GM21515 (cell line): ENCODE results near the gene AKR1C2.
"Not testable (repeated sequence)": the region's sequence is repeated elsewhere in the genome, so short reads cannot be mapped to it uniquely, and the experiment has no call there.

ENCODE experiments used
- ATAC-seq: cut with Tn5 transposase; IDR thresholded peaks from one replicate; pipeline ENCODE4 v1.9.1; 2021; ENCODE audit not compliant: unreplicated experiment

AKR1C2 gene

DNA sequence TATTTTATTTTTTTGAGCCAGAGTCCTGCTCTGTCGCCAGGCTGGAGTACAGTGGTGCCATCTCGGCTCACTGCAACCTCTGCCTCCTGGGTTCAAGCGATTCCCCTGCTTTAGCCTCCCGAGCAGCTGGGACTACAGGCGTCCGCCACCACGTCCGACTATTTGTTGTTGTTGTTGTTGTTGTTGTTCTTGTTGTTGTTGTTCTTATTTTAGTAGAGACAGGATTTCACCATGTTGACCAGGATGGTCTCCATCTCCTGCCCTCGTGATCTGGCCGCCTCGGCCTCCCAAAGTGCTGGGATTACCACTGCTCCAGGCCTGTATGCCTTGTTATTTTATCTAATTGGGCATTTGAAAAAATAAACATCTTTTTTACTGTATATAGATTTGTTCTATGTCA lies 42.1 kb downstream of the AKR1C2 start:
- ATAC-seq = not testable (repeated sequence)

DNA sequence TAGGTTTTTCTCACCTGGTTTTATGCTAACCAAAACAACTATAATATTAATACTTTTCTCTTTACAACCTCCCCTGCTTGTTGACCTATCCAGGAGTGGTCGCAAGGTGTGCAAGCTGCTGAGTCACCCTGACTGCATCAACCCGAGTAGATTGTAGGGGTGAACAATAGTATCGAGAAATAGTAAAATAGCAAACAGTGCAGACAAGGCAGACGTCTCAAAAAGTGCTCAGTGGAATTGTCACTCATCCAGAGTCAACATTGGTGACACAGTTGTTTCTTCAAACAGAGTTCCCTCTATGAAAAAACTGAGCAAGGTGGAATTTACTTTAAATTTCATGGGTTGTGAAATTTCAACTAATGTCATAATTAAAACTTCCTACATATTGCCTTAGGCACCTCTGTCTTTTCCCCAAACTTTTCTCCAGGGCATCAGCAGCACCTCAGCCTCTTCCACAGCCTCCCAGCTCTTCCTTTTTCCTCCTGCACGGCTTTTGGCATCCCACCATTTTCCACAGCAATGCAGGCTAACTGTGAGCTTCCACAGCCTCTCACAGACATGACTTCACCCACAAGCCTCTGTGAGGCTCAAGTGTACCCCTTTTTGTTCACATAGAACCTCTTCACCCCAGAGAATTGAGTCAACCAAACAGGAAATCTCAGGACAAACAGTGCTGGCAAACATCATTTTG lies 46.6 kb downstream of the AKR1C2 start:
- not testable (repeated sequence) for ATAC-seq

DNA sequence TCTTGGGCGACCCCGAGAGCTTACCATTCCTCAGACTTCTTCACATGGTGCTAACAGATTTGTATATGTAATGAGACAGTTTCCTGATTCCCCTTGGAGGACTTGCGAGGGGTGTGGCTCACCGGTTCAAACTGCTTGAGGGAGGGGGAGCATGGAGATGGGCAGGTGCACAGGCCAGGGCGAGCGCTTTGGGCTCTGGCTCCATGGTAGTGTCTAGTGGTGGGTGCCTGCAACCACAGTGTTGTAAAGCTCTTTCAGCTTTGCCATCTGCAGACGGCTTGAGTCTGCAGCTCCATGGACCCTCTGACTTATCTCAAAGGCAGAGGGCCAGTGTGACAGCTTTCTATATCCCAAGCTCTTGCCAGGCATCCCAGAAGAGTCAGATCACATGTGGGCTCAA lies 47.6 kb downstream of the AKR1C2 start:
- ATAC-seq = not testable (repeated sequence)

DNA sequence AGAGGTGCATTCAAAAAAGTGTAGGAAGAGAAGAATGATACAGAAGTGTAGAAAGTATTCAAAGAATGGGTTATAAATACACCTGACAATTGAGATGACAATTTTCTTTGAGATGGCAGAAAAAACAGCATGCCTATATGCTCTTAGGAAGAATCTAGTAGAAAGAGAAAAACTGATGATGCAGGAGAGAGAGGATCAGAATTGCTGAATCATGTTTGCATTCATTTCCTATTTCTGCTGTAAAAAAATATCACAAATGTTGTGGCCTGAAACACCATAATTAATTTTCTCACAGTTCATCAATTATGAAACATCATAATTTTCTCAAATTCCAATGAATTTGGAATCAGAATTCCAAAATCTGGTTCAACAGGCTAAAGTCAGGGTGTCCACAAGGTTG lies 50.3 kb downstream of the AKR1C2 start:
- ATAC-seq = no peak

DNA sequence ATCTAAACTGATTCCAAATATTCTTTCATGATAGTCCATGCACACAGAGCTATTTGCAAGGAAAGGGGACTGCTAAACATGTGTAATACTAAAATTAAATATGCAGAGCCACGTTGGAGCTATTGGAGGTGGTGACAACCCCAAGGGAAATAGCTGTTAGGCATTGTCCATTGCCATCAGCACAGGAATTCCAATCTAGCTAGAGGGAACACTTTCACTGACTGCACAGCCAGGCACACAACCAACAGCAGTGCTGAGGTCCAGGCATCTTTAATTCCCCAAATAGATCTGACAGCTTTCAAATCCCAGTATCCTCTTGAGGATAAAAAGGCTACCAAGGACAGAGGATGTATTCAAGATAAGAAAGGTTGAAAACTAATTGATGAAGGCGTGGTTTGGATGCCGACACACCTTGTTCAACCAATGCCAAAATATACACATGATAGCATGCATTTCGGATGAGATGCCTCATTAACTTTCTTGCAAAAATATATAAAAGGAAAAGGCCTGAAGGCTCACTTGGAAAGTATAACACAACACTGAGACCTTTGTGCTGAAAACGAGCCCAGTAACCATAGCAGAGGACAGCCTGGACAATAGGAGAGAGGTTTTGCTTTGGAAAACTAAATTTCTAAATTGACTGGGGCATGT lies 52.0 kb downstream of the AKR1C2 start:
- ATAC-seq = not testable (repeated sequence)

DNA sequence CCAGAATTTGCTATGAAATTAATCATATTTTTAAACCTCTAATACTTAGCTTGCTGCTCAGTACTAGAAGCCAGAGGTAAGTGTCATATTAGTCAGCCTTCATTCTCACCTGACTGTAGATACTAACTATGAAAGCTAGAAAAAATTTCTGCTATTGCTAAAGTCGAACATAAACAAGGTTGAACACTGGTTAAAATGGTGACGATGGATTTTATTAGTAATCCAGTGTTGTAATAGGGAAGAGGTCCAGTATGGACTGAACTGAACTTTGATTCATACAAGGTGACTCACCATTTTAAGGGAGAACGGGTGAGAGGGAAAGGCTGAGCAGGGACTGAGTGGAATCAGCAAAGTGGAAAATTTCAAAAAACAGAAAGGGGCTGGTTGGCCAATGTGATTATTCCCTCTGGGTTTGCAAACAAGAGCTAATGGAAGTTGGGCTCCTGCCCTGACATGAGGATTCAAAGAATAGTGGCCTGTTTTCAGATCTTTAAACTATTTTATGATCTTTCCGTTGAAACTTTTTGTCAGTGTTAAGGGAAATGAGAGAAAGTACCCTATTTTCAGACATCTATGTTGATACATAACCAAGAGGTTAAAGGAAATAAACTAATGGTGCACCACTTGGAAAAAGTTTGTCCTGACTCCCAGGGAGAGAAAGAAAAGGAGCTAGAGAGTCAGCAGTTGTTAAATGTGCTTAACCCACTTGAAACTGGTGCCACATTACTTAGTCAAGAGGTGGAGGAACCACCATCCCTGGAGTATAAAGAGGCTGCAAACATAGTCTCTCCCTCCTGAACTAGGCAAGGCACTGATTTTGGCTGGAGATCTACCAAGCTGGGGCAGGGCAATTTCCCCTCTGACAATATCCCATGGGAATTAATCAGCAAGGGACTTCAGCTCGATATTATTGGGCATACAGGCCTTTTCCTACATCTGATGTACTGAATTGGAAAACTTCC lies 55.7 kb downstream of the AKR1C2 start:
- no peak for ATAC-seq

DNA sequence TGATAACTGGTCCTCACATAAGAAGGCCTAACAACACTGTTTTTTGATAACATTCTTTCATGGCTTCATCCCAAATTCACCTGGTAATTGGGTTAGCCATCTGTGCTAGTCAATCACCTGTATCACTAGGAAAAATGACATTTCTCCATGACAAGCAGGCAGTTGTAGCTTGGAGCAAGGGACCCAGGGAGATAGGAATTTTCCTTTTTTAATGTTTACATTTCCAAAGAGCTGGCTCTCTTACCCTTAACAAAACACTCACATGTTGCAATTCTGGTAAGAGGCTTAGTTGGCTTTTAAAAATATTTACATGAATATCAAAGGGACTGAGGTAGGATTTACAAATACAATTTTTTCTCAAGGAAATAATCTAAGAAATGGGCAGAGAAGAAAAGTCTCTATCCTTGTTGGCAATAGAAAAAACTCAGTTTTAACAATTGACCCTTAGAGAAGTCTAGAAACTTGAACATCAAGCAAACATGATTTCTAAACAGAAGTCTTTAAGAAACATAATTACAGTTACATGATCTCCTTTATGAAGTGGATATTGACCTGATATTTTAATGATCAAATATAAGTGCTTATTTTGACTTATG lies 56.5 kb downstream of the AKR1C2 start:
- no peak for ATAC-seq

DNA sequence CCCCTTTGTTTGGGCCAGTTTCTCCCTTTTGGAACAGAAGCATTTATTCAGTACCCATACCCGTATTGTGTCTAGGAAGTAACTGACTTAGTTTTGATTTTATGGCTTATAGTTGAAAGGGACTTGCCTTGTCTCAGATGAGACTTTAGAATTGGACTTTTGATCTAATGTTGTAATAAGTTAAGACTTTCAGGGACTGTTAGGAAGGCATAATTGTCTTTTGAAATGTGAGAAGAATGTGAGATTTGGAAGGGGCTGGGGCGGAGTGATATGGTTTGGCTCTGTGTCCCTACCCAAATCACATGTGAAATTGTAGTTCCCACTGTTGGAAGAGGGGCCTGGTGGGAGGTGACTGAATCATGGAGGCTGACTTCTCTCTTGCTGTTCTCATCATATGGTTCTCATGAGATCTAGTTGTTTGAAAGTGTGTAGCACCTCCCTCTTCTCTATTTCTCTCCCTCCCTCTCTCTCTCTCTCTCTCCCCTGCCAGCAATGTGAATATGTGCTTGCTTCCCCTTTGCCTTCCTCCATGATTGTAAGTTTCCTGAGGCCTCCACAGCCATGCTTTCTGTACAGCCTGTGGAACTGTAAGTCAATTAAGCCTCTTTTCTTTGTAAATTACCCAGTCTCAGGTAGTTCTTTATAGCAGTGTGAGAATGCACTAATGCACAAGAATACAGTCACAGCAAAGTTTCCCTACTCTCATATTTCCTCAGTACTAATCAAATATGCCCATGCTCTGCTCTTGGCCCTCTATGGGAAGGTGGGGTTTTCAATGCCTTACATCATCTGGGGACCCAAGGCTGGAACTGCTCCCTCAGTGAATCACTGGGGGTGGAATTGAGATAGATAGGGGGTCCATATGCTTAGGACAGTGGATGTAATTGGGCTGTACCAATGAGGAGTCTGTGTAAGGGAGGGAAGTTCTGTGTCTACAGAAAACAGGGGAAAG lies 57.6 kb downstream of the AKR1C2 start:
- ATAC-seq = no peak

DNA sequence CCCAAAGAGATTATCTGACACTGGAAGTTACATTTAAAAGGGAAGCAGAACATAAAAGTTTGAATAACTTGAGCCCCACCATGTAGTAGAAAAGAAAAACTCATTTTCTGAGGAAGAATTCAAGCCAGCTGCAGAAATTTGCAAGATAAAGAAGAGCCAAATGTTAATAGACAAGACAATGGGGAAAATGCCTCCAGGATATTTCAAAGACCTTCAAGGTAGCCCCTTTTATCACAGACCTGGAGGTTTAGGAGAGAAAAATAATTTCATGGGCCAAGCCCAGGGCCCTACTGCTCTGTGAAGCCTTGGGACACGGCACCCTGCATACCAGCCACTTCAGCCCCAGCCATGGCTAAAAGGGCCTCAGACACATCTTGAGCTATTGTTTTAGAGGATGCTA lies 58.8 kb downstream of the AKR1C2 start:
- no peak for ATAC-seq

DNA sequence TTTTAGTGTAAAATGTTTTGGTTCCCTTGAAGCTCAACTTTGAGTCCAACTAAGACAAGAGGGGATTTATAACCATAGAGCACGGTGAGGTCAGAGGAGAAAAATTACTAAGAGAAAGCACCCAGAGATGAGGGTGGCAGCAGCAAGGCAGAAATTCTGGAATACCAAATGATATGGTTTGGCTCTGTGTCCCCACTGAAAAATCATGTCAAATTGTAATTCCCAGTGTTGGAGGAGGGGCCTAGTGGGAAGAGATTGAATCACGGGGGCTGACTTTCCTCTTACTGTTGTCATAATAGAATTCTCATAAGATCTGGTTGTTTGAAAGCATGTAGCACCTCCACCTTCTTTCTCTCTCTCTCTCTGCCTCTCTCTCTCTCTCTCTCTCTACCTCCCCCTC lies 59.8 kb downstream of the AKR1C2 start:
- no peak for ATAC-seq

DNA sequence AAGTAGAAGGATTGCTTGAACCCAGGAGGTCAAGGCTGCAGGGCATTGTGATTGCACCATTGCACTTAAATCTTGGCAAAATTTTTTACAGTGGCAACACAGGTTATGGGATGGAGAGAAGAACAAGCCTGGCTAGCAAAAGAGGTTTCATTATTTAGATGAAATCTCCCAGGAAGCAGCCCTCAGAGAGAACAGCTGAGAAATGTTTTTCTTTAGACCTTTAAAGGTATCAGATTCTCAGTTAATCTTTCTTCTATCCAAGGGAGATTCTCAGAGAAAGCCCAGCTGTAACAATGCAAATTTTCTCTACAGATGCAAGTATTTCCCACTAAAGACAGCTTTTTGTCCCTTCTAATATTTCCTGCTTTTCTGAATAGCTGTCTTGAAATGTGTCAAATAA lies 60.2 kb downstream of the AKR1C2 start:
- ATAC-seq = not testable (repeated sequence)

DNA sequence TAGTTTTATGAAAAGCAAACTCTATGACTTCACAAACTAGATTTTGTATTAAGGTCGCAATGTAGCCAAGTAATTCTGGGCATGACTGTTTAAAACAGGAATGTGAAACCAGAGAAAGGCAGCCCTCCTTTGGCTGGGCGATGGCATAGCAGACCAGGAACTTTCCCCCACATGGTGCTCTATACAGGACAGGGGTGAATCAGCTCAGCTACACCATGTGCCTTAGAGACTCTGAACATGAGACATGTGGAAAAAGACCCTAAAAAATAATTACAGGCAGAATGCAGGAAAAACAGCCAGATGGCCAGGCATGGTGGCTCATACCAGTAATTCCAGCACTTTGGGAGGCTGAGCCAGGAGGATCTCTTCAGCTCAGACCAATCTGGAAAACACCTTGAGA lies 60.7 kb downstream of the AKR1C2 start:
- ATAC-seq = not testable (repeated sequence)

DNA sequence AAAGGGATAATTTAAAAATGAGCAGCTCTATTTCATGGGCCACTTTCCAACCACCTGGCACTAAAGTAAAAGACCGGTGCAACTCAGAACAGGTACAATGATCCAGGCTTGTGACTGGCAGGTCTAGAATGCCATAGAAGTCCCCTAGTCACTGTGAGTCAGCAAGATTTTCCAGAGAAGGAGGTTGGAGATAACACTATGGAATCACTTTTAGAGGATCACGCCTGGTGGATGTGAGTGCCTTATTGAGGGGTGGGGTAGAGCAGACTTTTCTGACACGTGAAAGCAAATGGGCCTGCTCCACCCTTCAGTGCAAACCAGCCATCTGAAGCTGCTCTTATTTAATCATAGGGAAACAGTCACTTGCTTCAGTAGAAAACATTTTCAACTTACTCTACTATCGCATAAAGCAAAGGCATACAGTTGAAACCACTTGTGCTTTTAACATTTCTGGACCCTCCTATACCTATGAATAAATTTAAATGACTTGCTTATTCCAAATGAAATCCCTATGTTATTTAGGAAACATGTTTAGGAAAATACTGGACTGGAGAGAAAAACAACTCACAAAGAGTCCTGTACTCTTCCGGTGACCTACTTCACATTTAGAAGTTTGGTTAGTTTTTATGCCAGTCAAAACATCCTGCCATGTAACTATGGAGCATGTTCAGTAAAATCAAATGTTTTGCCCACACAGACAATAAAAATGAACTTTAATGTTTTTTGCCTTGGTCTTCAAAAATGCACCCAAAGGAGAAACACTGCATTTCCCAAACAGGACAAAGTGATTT lies 61.9 kb downstream of the AKR1C2 start:
- ATAC-seq = no peak

DNA sequence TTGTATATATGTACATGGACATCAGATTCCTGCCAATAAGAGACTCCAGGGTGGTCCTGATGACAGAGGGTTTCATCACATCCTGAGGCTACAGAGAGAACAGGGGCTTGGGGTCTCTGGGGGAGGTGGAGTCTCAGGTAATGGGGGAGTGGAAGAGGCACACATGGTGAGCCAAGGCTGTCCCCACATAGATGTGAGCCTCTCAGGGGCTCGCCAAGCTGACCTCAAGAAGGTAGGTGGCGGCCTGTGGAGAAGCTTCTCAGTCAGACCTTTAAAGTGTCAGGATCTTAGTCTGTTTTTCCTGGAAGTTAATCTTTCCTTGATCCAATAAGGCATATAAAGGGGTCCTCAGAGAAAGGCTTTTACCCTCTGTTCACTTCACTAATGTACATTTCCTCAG lies 62.7 kb downstream of the AKR1C2 start:
- ATAC-seq = not testable (repeated sequence)

DNA sequence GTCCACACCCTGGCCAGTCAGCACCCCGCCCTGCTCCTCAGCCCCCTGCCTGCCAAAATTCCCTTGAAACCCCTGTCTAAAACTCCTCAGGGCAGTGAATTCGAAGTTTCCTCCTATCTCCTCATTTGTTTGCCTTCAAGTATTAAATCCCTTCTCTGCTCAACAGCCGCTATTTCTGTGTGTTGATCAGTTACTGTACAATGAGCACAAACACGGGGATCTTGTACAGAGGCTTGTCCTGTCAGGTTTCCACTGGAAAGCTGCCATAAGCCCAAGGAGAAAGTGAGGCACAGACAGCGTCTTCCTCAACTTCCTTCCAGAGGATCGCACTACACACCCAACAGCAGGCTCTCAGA lies 63.6 kb downstream of the AKR1C2 start:
- not testable (repeated sequence) for ATAC-seq

DNA sequence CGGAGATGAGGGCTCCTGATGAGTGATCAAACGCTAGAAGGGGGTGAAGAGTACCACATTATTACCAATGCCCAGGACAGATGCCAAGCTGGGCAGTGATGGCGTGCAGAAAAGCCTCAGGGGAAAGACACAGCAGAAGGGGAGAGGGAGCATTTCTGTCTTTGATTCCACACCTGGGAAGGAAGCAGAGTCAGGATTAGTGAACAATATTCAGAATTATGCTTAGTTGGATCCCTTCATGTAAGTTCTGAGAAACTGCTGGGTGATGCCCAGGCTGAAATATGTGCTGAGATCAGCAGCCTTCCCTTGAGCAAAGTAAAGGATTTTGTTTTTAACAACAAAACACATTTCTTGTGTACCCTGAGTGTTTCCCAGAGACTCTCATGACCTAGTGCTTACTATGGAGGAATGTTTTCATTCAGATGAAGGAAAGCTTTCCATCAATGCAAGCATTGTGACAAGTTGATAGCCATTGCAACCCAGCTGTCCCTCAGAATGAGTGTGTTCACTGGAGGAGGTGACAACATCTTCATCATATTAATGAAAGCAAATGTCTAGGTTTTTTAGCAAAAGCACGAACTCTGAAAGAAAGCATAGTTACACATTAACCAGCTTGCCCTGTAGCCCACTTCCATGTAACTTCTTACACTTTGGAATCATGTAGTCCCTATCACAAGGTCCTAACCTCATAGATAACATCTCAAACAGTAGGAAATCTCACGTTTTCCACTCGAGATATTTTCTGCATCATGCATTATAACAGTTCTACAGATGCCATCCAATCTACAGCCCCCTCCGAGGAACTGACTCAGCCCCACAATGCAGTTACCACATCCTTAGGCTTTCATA lies 64.2 kb downstream of the AKR1C2 start:
- no peak for ATAC-seq
